Measurements from ENCODE around the gene NLK.
"Not testable (repeated sequence)": the region's sequence is repeated elsewhere in the genome, so short reads cannot be mapped to it uniquely, and the experiment has no call there.

NLK gene

GRCh38 chr17:28071891-28072606 lies 29.6 kb downstream of the NLK start:
- DNase-seq (ENCODE audit: low spot score), result no peak
- TF ChIP-seq CTCF (IDR thresholded peaks at IDR 0.05), result no peak
- no peak overlapping the region for H3K4me3 ChIP-seq
- no peak overlapping the region for H3K27ac ChIP-seq

GRCh38 chr17:28072936-28073533 lies 30.6 kb downstream of the NLK start:
- DNase-seq (ENCODE audit: low spot score), result no peak
- no peak for TF ChIP-seq CTCF (IDR thresholded peaks at IDR 0.05)
- H3K4me3 ChIP-seq, result no peak overlapping the region
- no peak overlapping the region for H3K27ac ChIP-seq

GRCh38 chr17:28074010-28074409 lies 31.5 kb downstream of the NLK start:
- H3K4me3 ChIP-seq, result no peak overlapping the region
- no peak overlapping the region for H3K27ac ChIP-seq
- TF ChIP-seq CTCF (IDR thresholded peaks at IDR 0.05), result no peak
- DNase-seq (ENCODE audit: low spot score), result no peak

GRCh38 chr17:28076144-28076543 lies 33.7 kb downstream of the NLK start:
- H3K27ac ChIP-seq, result no peak overlapping the region
- no peak for TF ChIP-seq CTCF (IDR thresholded peaks at IDR 0.05)
- H3K4me3 ChIP-seq, result no peak overlapping the region
- DNase-seq (ENCODE audit: low spot score), result no peak

- H3K4me3 ChIP-seq; H3K27ac ChIP-seq; DNase-seq (ENCODE audit: low spot score): not testable (repeated sequence)
Measured at GRCh38 chr17:28077140-28077539, 34.7 kb downstream of the NLK start.

- DNase-seq (ENCODE audit: low spot score), result no peak
- Histone ChIP-seq H3K4me3 (no peak overlapping the region), H3K27ac (no peak overlapping the region)
- TF ChIP-seq CTCF (IDR thresholded peaks at IDR 0.05), result no peak
Measured at GRCh38 chr17:28078341-28079229, 36.1 kb downstream of the NLK start.

GRCh38 chr17:28081467-28081866 lies 39.0 kb downstream of the NLK start:
- no peak for TF ChIP-seq CTCF (IDR thresholded peaks at IDR 0.05)
- DNase-seq (ENCODE audit: low spot score), result no peak
- Histone ChIP-seq H3K27ac (peak overlapping the region; percentile 28 to 51), H3K4me3 (no peak overlapping the region)

Measured in coronary artery (tissue), 2 donors.